ENCODE data around the gene ESR2. TPM values are rescaled to one million over a fixed set of nuclear protein-coding genes. Genes with fewer than 3 reads are reported as not detected.

ESR2 gene
- total and polyA plus RNA-seq, 2 of the 8 experiments (the other 6 are each of a cell fraction or from before 2014, with no cell fraction given), result 0.19 to 0.23 TPM

DNA sequence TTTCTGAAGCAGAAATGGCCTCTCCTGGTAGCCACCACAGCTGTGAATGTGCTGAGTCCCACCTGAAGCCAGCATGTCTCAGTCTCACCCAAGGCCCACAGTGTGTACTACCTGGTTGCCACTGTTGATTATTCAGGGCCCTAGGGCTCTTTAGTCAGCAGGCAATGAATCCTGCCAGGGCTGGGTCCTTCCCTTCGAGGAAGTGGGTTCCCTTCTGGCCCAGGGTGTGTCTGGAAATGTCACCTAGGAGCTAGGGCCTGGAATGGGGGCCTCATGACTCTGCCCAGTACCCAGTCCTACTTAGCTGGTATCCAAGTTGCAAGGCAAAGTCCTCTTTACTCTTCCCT is 234.0 kb downstream of the ESR2 start (continued):
- TF ChIP-seq, protein P1, sequence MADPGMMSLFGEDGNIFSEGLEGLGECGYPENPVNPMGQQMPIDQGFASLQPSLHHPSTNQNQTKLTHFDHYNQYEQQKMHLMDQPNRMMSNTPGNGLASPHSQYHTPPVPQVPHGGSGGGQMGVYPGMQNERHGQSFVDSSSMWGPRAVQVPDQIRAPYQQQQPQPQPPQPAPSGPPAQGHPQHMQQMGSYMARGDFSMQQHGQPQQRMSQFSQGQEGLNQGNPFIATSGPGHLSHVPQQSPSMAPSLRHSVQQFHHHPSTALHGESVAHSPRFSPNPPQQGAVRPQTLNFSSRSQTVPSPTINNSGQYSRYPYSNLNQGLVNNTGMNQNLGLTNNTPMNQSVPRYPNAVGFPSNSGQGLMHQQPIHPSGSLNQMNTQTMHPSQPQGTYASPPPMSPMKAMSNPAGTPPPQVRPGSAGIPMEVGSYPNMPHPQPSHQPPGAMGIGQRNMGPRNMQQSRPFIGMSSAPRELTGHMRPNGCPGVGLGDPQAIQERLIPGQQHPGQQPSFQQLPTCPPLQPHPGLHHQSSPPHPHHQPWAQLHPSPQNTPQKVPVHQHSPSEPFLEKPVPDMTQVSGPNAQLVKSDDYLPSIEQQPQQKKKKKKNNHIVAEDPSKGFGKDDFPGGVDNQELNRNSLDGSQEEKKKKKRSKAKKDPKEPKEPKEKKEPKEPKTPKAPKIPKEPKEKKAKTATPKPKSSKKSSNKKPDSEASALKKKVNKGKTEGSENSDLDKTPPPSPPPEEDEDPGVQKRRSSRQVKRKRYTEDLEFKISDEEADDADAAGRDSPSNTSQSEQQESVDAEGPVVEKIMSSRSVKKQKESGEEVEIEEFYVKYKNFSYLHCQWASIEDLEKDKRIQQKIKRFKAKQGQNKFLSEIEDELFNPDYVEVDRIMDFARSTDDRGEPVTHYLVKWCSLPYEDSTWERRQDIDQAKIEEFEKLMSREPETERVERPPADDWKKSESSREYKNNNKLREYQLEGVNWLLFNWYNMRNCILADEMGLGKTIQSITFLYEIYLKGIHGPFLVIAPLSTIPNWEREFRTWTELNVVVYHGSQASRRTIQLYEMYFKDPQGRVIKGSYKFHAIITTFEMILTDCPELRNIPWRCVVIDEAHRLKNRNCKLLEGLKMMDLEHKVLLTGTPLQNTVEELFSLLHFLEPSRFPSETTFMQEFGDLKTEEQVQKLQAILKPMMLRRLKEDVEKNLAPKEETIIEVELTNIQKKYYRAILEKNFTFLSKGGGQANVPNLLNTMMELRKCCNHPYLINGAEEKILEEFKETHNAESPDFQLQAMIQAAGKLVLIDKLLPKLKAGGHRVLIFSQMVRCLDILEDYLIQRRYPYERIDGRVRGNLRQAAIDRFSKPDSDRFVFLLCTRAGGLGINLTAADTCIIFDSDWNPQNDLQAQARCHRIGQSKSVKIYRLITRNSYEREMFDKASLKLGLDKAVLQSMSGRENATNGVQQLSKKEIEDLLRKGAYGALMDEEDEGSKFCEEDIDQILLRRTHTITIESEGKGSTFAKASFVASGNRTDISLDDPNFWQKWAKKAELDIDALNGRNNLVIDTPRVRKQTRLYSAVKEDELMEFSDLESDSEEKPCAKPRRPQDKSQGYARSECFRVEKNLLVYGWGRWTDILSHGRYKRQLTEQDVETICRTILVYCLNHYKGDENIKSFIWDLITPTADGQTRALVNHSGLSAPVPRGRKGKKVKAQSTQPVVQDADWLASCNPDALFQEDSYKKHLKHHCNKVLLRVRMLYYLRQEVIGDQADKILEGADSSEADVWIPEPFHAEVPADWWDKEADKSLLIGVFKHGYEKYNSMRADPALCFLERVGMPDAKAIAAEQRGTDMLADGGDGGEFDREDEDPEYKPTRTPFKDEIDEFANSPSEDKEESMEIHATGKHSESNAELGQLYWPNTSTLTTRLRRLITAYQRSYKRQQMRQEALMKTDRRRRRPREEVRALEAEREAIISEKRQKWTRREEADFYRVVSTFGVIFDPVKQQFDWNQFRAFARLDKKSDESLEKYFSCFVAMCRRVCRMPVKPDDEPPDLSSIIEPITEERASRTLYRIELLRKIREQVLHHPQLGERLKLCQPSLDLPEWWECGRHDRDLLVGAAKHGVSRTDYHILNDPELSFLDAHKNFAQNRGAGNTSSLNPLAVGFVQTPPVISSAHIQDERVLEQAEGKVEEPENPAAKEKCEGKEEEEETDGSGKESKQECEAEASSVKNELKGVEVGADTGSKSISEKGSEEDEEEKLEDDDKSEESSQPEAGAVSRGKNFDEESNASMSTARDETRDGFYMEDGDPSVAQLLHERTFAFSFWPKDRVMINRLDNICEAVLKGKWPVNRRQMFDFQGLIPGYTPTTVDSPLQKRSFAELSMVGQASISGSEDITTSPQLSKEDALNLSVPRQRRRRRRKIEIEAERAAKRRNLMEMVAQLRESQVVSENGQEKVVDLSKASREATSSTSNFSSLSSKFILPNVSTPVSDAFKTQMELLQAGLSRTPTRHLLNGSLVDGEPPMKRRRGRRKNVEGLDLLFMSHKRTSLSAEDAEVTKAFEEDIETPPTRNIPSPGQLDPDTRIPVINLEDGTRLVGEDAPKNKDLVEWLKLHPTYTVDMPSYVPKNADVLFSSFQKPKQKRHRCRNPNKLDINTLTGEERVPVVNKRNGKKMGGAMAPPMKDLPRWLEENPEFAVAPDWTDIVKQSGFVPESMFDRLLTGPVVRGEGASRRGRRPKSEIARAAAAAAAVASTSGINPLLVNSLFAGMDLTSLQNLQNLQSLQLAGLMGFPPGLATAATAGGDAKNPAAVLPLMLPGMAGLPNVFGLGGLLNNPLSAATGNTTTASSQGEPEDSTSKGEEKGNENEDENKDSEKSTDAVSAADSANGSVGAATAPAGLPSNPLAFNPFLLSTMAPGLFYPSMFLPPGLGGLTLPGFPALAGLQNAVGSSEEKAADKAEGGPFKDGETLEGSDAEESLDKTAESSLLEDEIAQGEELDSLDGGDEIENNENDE (IDR thresholded peaks at IDR 0.05; ENCODE audit: insufficient replicate concordance, low read length), result no peak
- TF ChIP-seq BRCA1 (IDR thresholded peaks at IDR 0.05; ENCODE audit: low read depth, low read length), result no peak
